ENCODE results near the gene LRRTM3. TPM values are rescaled to one million over a fixed set of nuclear protein-coding genes. Genes with fewer than 3 reads are reported as not detected.
A peak's percentile ranks its signal among the peaks of the same experiment; 100 is the strongest.

Gene LRRTM3
- total RNA-seq, 1 donor from 2014 or later = 6.5 TPM

- no peak for DNase-seq (ENCODE audit: low spot score)
Measured at GRCh38 chr10:67115972-67116371, 190.1 kb downstream of the LRRTM3 start.

GRCh38 chr10:67119651-67120050, 193.8 kb downstream of the LRRTM3 start:
- DNase-seq (ENCODE audit: low spot score) = peak; percentile 7

- no peak for DNase-seq (ENCODE audit: low spot score)
Measured at GRCh38 chr10:67127441-67127840, 201.6 kb downstream of the LRRTM3 start.

- peak; percentile 73 for DNase-seq (ENCODE audit: low spot score)
Measured at GRCh38 chr10:67140641-67141040, 214.8 kb downstream of the LRRTM3 start.

- no peak for DNase-seq (ENCODE audit: low spot score)
Measured at GRCh38 chr10:67141300-67141699, 215.5 kb downstream of the LRRTM3 start.

- DNase-seq (ENCODE audit: low spot score) = peak; percentile 75
Measured at GRCh38 chr10:67144530-67144929, 218.7 kb downstream of the LRRTM3 start.

Measured in umbilical cord (tissue), 2 donors.